HG03066 (cell line): ENCODE results near the gene ING2.

Experiments used
- ATAC-seq: cut with Tn5 transposase; IDR thresholded peaks from one replicate; pipeline ENCODE4 v1.9.1; 2021; ENCODE audit warnings: low read depth; ENCODE audit not compliant: unreplicated experiment

ING2 gene

GRCh38 chr4:183495184-183495583, 9.7 kb upstream of the ING2 start:
- ATAC-seq, result no peak

GRCh38 chr4:183499389-183499788, 5.5 kb upstream of the ING2 start:
- ATAC-seq, result no peak

- ATAC-seq, result no peak
Measured at GRCh38 chr4:183499801-183500200, 5.1 kb upstream of the ING2 start.

GRCh38 chr4:183503497-183504063, 1.3 kb upstream of the ING2 start:
- peak; percentile 1 for ATAC-seq

GRCh38 chr4:183504064-183504929, 561 bp upstream of the ING2 start:
- peak; percentile 65 for ATAC-seq

- peak; percentile 41 for ATAC-seq
Measured at GRCh38 chr4:183505611-183506388, 942 bp downstream of the ING2 start.

- ATAC-seq, result no peak
Measured at GRCh38 chr4:183506389-183506735, 1.5 kb downstream of the ING2 start.

GRCh38 chr4:183507925-183508696, 3.3 kb downstream of the ING2 start:
- ATAC-seq, result no peak

GRCh38 chr4:183508697-183509335, 4.0 kb downstream of the ING2 start:
- no peak for ATAC-seq

- no peak for ATAC-seq
Measured at GRCh38 chr4:183515411-183515810, 10.6 kb downstream of the ING2 start.

- no peak for ATAC-seq
Measured at GRCh38 chr4:183517194-183517593, 12.3 kb downstream of the ING2 start.

GRCh38 chr4:183517781-183518180, 12.9 kb downstream of the ING2 start:
- ATAC-seq, result no peak

GRCh38 chr4:183522821-183523220, 18.0 kb downstream of the ING2 start:
- no peak for ATAC-seq

- ATAC-seq, result no peak
Measured at GRCh38 chr4:183527326-183527725, 22.5 kb downstream of the ING2 start.

GRCh38 chr4:183532821-183533220, 28.0 kb downstream of the ING2 start:
- no peak for ATAC-seq

- ATAC-seq, result no peak
Measured at GRCh38 chr4:183533698-183534097, 28.8 kb downstream of the ING2 start.

GRCh38 chr4:183540410-183541009, 35.7 kb downstream of the ING2 start:
- ATAC-seq, result no peak

GRCh38 chr4:183541010-183541751, 36.3 kb downstream of the ING2 start:
- ATAC-seq, result no peak

GRCh38 chr4:183541752-183542040, 36.8 kb downstream of the ING2 start:
- ATAC-seq, result no peak
